Measurements from ENCODE around the gene OR5P2. TPM values are rescaled to one million over a fixed set of nuclear protein-coding genes. Genes with fewer than 3 reads are reported as not detected.

The OR5P2 gene
- under 1 TPM in 1 of 2 donors, not detected in 1; 0.91 TPM for total RNA-seq

GRCh38 chr11:7796842-7797241, at the start of gene OR5P2:
TSS of gene OR5P2 (minus strand) at chr11:7796942. CDS start at chr11:7796942, 0 bp downstream.
- DNase-seq (ENCODE audit: low spot score), result no peak
- Histone ChIP-seq H3K4me1 (replicated peaks) (no peaks in the 10 kb centered on the region), H3K4me3 (no peak within 1 kb of the TSS), H3K27ac (no peak within 1 kb of the TSS), H3K9me3 (no peaks in the 10 kb centered on the region), H3K36me3 (no peaks in the 10 kb centered on the region), H3K27me3 (replicated peaks; ENCODE audit: insufficient read depth) (no peaks in the 10 kb centered on the region)
- 86% methylated on average over 5 of the region's 5 CpGs for WGBS
- TF ChIP-seq CTCF (IDR thresholded peaks at IDR 0.05), result no peak
- TF ChIP-seq POLR2A (IDR thresholded peaks at IDR 0.05), result no peak
- no peak for TF ChIP-seq POLR2AphosphoS5 (IDR thresholded peaks at IDR 0.05)
- intact Hi-C loops (cut with DNase I), result no loop called here

- Histone ChIP-seq H3K4me1 (replicated peaks) (no peaks in the 10 kb centered on the region), H3K4me3 (no peak overlapping the region), H3K9me3 (no peaks in the 10 kb centered on the region), H3K27me3 (replicated peaks; ENCODE audit: insufficient read depth) (no peaks in the 10 kb centered on the region), H3K27ac (no peak overlapping the region), H3K36me3 (no peaks in the 10 kb centered on the region)
- TF ChIP-seq POLR2AphosphoS5 (IDR thresholded peaks at IDR 0.05) (no peak), POLR2A (IDR thresholded peaks at IDR 0.05) (no peak), CTCF (IDR thresholded peaks at IDR 0.05) (no peak)
- 83% methylated on average over 3 of the region's 3 CpGs for WGBS
- DNase-seq (ENCODE audit: low spot score), result no peak
- intact Hi-C loops (cut with DNase I), result no loop called here
Measured at GRCh38 chr11:7846003-7846402, 49.3 kb upstream of the OR5P2 start.

GRCh38 chr11:7844986-7845385, 48.2 kb upstream of the OR5P2 start:
- TF ChIP-seq CTCF (IDR thresholded peaks at IDR 0.05), result no peak
- TF ChIP-seq POLR2A (IDR thresholded peaks at IDR 0.05), result no peak
- no peak for TF ChIP-seq POLR2AphosphoS5 (IDR thresholded peaks at IDR 0.05)
- Histone ChIP-seq H3K9me3 (no peaks in the 10 kb centered on the region), H3K4me3 (no peak overlapping the region), H3K27me3 (replicated peaks; ENCODE audit: insufficient read depth) (no peaks in the 10 kb centered on the region), H3K4me1 (replicated peaks) (no peaks in the 10 kb centered on the region), H3K27ac (no peak overlapping the region), H3K36me3 (no peaks in the 10 kb centered on the region)
- DNase-seq (ENCODE audit: low spot score), result no peak
- WGBS, result 56% methylated on average over 3 of the region's 3 CpGs
- intact Hi-C loops (cut with DNase I), result no loop called here

- no peaks in the 10 kb centered on the region for H3K4me1 ChIP-seq (replicated peaks)
- no peak overlapping the region for H3K27ac ChIP-seq
- TF ChIP-seq POLR2AphosphoS5 (IDR thresholded peaks at IDR 0.05), result no peak
- TF ChIP-seq POLR2A (IDR thresholded peaks at IDR 0.05), result no peak
- TF ChIP-seq CTCF (IDR thresholded peaks at IDR 0.05), result no peak
- no peaks in the 10 kb centered on the region for H3K9me3 ChIP-seq
- H3K36me3 ChIP-seq, result no peaks in the 10 kb centered on the region
- intact Hi-C loops (cut with DNase I), result no loop called here
- 45% methylated on average over 1 of the region's 1 CpG for WGBS
- H3K27me3 ChIP-seq (replicated peaks; ENCODE audit: insufficient read depth), result no peaks in the 10 kb centered on the region
- H3K4me3 ChIP-seq, result no peak overlapping the region
- no peak for DNase-seq (ENCODE audit: low spot score)
Measured at GRCh38 chr11:7844521-7844920, 47.8 kb upstream of the OR5P2 start.

- Histone ChIP-seq H3K4me3 (no peak overlapping the region), H3K4me1 (replicated peaks) (no peaks in the 10 kb centered on the region), H3K27ac (no peak overlapping the region), H3K27me3 (replicated peaks; ENCODE audit: insufficient read depth) (no peaks in the 10 kb centered on the region), H3K36me3 (no peaks in the 10 kb centered on the region), H3K9me3 (no peaks in the 10 kb centered on the region)
- TF ChIP-seq POLR2AphosphoS5 (IDR thresholded peaks at IDR 0.05), result no peak
- no peak for TF ChIP-seq CTCF (IDR thresholded peaks at IDR 0.05)
- WGBS, result 79% methylated on average over 2 of the region's 2 CpGs
- no peak for DNase-seq (ENCODE audit: low spot score)
- intact Hi-C loops (cut with DNase I), result no loop called here
Measured at GRCh38 chr11:7840578-7840977, 43.8 kb upstream of the OR5P2 start.
